ENCODE results near the gene RBM17.

GRCh38 chr10:6047847-6048246 is 41.0 kb upstream of the RBM17 start:
- TF ChIP-seq CTCF (IDR thresholded peaks at IDR 0.05) (no peak), POLR2A (IDR thresholded peaks at IDR 0.05) (no peak)
